ENCODE results near the gene ARF4.

DNA sequence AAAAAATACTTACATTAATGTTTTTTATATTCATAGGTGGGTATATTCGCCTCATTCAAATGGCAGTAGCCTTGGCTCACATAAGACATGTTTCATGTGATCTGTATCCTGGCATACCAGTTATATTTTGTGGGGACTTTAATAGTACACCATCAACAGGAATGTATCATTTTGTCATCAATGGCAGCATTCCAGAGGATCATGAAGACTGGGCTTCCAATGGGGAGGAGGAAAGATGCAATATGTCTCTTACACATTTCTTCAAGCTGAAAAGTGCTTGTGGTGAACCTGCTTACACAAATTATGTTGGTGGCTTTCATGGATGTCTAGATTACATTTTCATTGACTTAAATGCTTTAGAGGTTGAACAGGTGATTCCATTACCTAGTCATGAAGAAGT, 37.6 kb downstream of the ARF4 start:
- TF ChIP-seq CTCF (IDR thresholded peaks at IDR 0.05) (no peak), ZFX (IDR thresholded peaks at IDR 0.05; ENCODE audit: borderline replicate concordance) (no peak)
